H1 (cell line): ENCODE results near the gene TFCP2. TPM values are rescaled to one million over a fixed set of nuclear protein-coding genes. Genes with fewer than 3 reads are reported as not detected.

Experiments used
- CTCF ChIA-PET: fragments of 300-600 bp; sonication (Branson Sonifier 250); formaldehyde crosslinking; loops from one replicate; lab custom pipeline; 2021; ENCODE audit not compliant: partially characterized antibody; lab: Charles Lee
- POLR2A ChIA-PET: fragments of 300-600 bp; sonication (Branson Sonifier 250); formaldehyde crosslinking; loops from one replicate; lab custom pipeline; 2021; ENCODE audit warnings: inconsistent platforms; ENCODE audit not compliant: partially characterized antibody; lab: Charles Lee
- DNase-seq, 2 experiments: peaks; one replicate each; pipeline versions ENCODE4 v3.0.0 to v3.0.0-alpha.2; 2010 to 2022; ENCODE audit warnings: low spot score in 2 of 2, low read depth in 1 of 2, mixed read lengths in 1 of 2
- FAIRE-seq: peaks from 2 replicates; lab custom pipeline; 2011; peaks lifted over from hg19 to GRCh38; lab: Jason Lieb, UNC
- H2AFZ ChIP-seq: 2 replicates; pipeline ENCODE4 v1.8.1; 2012; ENCODE audit warnings: low read length, inconsistent platforms
- H2AK5ac ChIP-seq: 2 replicates; pipeline ENCODE4 v1.6.1; 2013; ENCODE audit warnings: low read depth, low read length
- H2BK120ac ChIP-seq: replicated peaks from 2 replicates; pipeline ENCODE3; 2013; ENCODE audit warnings: low read depth, low read length, inconsistent platforms
- H2BK12ac ChIP-seq: 2 replicates; pipeline ENCODE4 v1.6.1; 2013; ENCODE audit warnings: low read depth, low read length
- H2BK15ac ChIP-seq: 2 replicates; pipeline ENCODE4 v1.6.1; 2013; ENCODE audit warnings: low read length
- H2BK20ac ChIP-seq: 2 replicates; pipeline ENCODE4 v1.6.1; 2013; ENCODE audit warnings: low read length
- H2BK5ac ChIP-seq: 2 replicates; pipeline ENCODE4 v1.6.1; 2013; ENCODE audit warnings: low read depth, low read length
- H3K14ac ChIP-seq: 2 replicates; pipeline ENCODE4 v1.6.1; 2013; ENCODE audit warnings: inconsistent platforms; ENCODE audit not compliant: insufficient read length
- H3K18ac ChIP-seq: 2 replicates; pipeline ENCODE4 v1.6.1; 2013; ENCODE audit warnings: low read length; ENCODE audit errors: extremely low read depth
- H3K23ac ChIP-seq: 2 replicates; pipeline ENCODE4 v1.6.1; 2013; ENCODE audit warnings: inconsistent platforms; ENCODE audit not compliant: insufficient read length
- H3K23me2 ChIP-seq: 2 replicates; pipeline ENCODE4 v1.6.1; 2013; ENCODE audit warnings: low read depth, low read length
- H3K27ac ChIP-seq: 2 replicates; pipeline ENCODE4 v1.6.1; 2011; ENCODE audit warnings: low read depth, low read length, inconsistent platforms
- H3K27me3 ChIP-seq, 4 experiments: replicated peaks in 1 of 4; 1 replicate in 1 of 4; 2 replicates in 3 of 4; pipeline versions ENCODE4 v1.6.1 to v1.8.1; 2011 to 2013; ENCODE audit warnings: low read length in 3 of 4, mild to moderate bottlenecking in 3 of 4, inconsistent platforms in 2 of 4, mixed read lengths in 2 of 4, moderate library complexity in 1 of 4; ENCODE audit not compliant: control insufficient read depth in 3 of 4, insufficient read depth in 3 of 4; ENCODE audit errors: extremely low read depth in 1 of 4
- H3K36me3 ChIP-seq, 4 experiments: 2 replicates each; pipeline versions ENCODE4 v1.6.1 to v1.8.1; 2011 to 2013; ENCODE audit warnings: mild to moderate bottlenecking in 4 of 4, low read length in 3 of 4, moderate library complexity in 2 of 4, control low read depth in 1 of 4, inconsistent platforms in 1 of 4; ENCODE audit not compliant: insufficient read depth in 4 of 4, control insufficient read depth in 2 of 4
- H3K4ac ChIP-seq: replicated peaks from 2 replicates; pipeline ENCODE3; 2013; ENCODE audit warnings: low read length, low read depth, mixed read lengths, inconsistent platforms; ENCODE audit not compliant: insufficient read length
- H3K4me1 ChIP-seq, 4 experiments: replicated peaks in 1 of 4; 1 replicate in 1 of 4; 2 replicates in 3 of 4; pipeline versions ENCODE4 v1.6.1 to v1.8.1; 2011 to 2013; ENCODE audit warnings: low read length in 3 of 4, inconsistent platforms in 2 of 4, mixed read lengths in 1 of 4; ENCODE audit not compliant: insufficient read depth in 4 of 4, control insufficient read depth in 3 of 4
- H3K4me2 ChIP-seq, 2 experiments: 2 replicates each; pipeline versions ENCODE4 v1.6.1 to v1.8.1; 2011 to 2013; ENCODE audit warnings: low read depth in 2 of 2, low read length in 2 of 2, control low read depth in 1 of 2, inconsistent platforms in 1 of 2, mild to moderate bottlenecking in 1 of 2; ENCODE audit not compliant: insufficient read depth in 1 of 2
- H3K4me3 ChIP-seq, 4 experiments: fragments of 200-600, 300-600 bp in 1 of 4; sonication (generic), shearing (Covaris generic), sonication (Bioruptor Twin) in 1 of 4; 2 replicates each; pipeline versions ENCODE4 v1.5.1 to v1.8.1; 2011 to 2016; ENCODE audit warnings: low read length in 4 of 4, low read depth in 3 of 4, control low read depth in 2 of 4, inconsistent platforms in 2 of 4, mild to moderate bottlenecking in 2 of 4, mixed read lengths in 1 of 4, moderate library complexity in 1 of 4; ENCODE audit not compliant: insufficient read depth in 2 of 4; ENCODE audit errors: extremely low read depth in 1 of 4
- H3K56ac ChIP-seq: replicated peaks from 2 replicates; pipeline ENCODE3; 2013; ENCODE audit warnings: low read depth, mild to moderate bottlenecking, mixed read lengths, low read length, inconsistent platforms; ENCODE audit not compliant: insufficient read length
- H3K79me1 ChIP-seq: 2 replicates; pipeline ENCODE4 v1.6.1; 2013; ENCODE audit warnings: low read depth, low read length, control low read depth
- H3K79me2 ChIP-seq, 2 experiments: 2 replicates each; pipeline versions ENCODE4 v1.6.1 to v1.8.1; 2012 to 2013; ENCODE audit warnings: low read length in 2 of 2, mild to moderate bottlenecking in 2 of 2, inconsistent platforms in 1 of 2; ENCODE audit not compliant: insufficient read depth in 2 of 2, control insufficient read depth in 1 of 2
- H3K9ac ChIP-seq, 4 experiments: replicated peaks in 1 of 4; 1 replicate in 1 of 4; 2 replicates in 3 of 4; pipeline versions ENCODE4 v1.6.1 to v1.8.1; 2011 to 2013; ENCODE audit warnings: low read depth in 3 of 4, low read length in 3 of 4, control low read depth in 2 of 4, mild to moderate bottlenecking in 2 of 4, moderate library complexity in 2 of 4, inconsistent platforms in 1 of 4; ENCODE audit errors: extremely low read depth in 1 of 4
- H3K9me3 ChIP-seq, 2 experiments: 2 replicates each; pipeline versions ENCODE4 v1.6.1 to v1.8.1; 2012 to 2013; ENCODE audit warnings: mild to moderate bottlenecking in 2 of 2, moderate library complexity in 2 of 2, control low read depth in 1 of 2, inconsistent platforms in 1 of 2, low read depth in 1 of 2, low read length in 1 of 2, mixed read lengths in 1 of 2; ENCODE audit not compliant: insufficient read depth in 2 of 2
- H4K20me1 ChIP-seq, 2 experiments: replicated peaks in 1 of 2; 2 replicates each; pipeline versions ENCODE3 to v1.8.1; 2011 to 2013; ENCODE audit warnings: inconsistent platforms in 2 of 2, low read length in 2 of 2, mild to moderate bottlenecking in 1 of 2; ENCODE audit not compliant: insufficient read depth in 2 of 2, control insufficient read depth in 1 of 2
- H4K5ac ChIP-seq: 2 replicates; pipeline ENCODE4 v1.6.1; 2013; ENCODE audit warnings: low read length, low read depth, mixed read lengths, inconsistent platforms; ENCODE audit not compliant: insufficient read length
- H4K8ac ChIP-seq: 2 replicates; pipeline ENCODE4 v1.8.0; 2013; ENCODE audit warnings: mild to moderate bottlenecking, moderate library complexity, low read length, inconsistent platforms; ENCODE audit not compliant: insufficient read depth; ENCODE audit errors: extremely low read depth
- H4K91ac ChIP-seq: replicated peaks from 2 replicates; pipeline ENCODE3; 2013; ENCODE audit warnings: low read length, mixed read lengths, inconsistent platforms; ENCODE audit not compliant: insufficient read length
- CEBPB ChIP-seq: IDR thresholded peaks from 2 replicates; pipeline ENCODE4 v1.6.1; 2012; ENCODE audit warnings: low read depth, low read length
- EZH2 ChIP-seq: fragments of 200-600 bp; sonication (generic); IDR thresholded peaks from 2 replicates; pipeline ENCODE4 v1.7.1; 2012; ENCODE audit warnings: low read depth, mild to moderate bottlenecking, moderate library complexity, low read length, inconsistent platforms; ENCODE audit not compliant: severe bottlenecking
- HDAC2 ChIP-seq, 2 experiments: fragments of 300-600 bp in 1 of 2; sonication (generic) in 1 of 2; IDR thresholded peaks; 2 replicates each; pipeline ENCODE4 v1.6.1; 2011 to 2012; ENCODE audit warnings: low read depth in 2 of 2, low read length in 2 of 2, mild to moderate bottlenecking in 2 of 2, moderate library complexity in 2 of 2, borderline replicate concordance in 1 of 2, inconsistent platforms in 1 of 2
- HDAC6 ChIP-seq: IDR thresholded peaks from one replicate; pipeline ENCODE4 v1.7.1; 2012; ENCODE audit warnings: low read depth, mild to moderate bottlenecking, inconsistent platforms, low read length, moderate library complexity
- KDM1A ChIP-seq: fragments of 200-600, 300-600 bp; sonication (generic); IDR thresholded peaks from 2 replicates; pipeline ENCODE4 v1.7.1; 2016; ENCODE audit warnings: mild to moderate bottlenecking, low read length, borderline replicate concordance
- KDM5A ChIP-seq: fragments of 200-600 bp; IDR thresholded peaks from 2 replicates; pipeline ENCODE4 v1.7.1; 2012; ENCODE audit warnings: mild to moderate bottlenecking, low read length, inconsistent platforms, mixed read lengths
- TCF12 ChIP-seq: IDR thresholded peaks from 2 replicates; pipeline ENCODE4 v1.6.1; 2011; ENCODE audit warnings: low read depth, mild to moderate bottlenecking, low read length
- ZNF274 ChIP-seq: IDR thresholded peaks from 2 replicates; pipeline ENCODE4 v1.7.0; 2012; ENCODE audit warnings: low read length, borderline replicate concordance; ENCODE audit errors: extremely low read depth
- whole genome bisulfite sequencing, 2 experiments: shearing (Covaris generic) in 1 of 2; methylation state at CpG; one replicate each; pipeline versions ENCODE4 v1.1.6 to v1.1.7; 2013 to 2015; ENCODE audit warnings: low lambda C conversion rate in 2 of 2, mixed read lengths in 2 of 2, inconsistent platforms in 1 of 2, low coverage in 1 of 2, missing lambda C conversion rate in 1 of 2; ENCODE audit not compliant: insufficient replicate concordance in 2 of 2, insufficient coverage in 1 of 2, insufficient read length in 1 of 2; ENCODE audit errors: extremely low coverage in 1 of 2, missing lambda C conversion rate in 1 of 2; 5-methylcytosine and 5-hydroxymethylcytosine counted together
- polyA plus RNA-seq, 7 experiments: library from polyadenylated mRNA; depleted of rRNA in 3 of 7; stranded (reverse) in 5 of 7; unstranded in 2 of 7; fragments of >200 nt in 5 of 7; fragments of 200-250 nt in 2 of 7; gene quantifications; 1 replicate in 5 of 7; 2 replicates in 1 of 7; 4 replicates in 1 of 7; pipeline versions ENCODE4 v1.2.1 to v1.2.3, GENCODE V29; 2011 to 2013; ENCODE audit warnings: missing spikeins in 2 of 7, mixed read lengths in 2 of 7
- total RNA-seq: library from RNA; stranded (reverse); fragmentation: NEBNext Ultra II Directional; extraction: Animal tissue kit (Norgen Biotek cat#: 25700); gene quantifications from 2 replicates; pipeline ENCODE4 v1.2.1, GENCODE V29; 2021

TFCP2 gene
- total and polyA plus RNA-seq, 2 of the 8 experiments (the other 6 are each of a cell fraction or from before 2014, with no cell fraction given) = 19.8 to 49.2 TPM

DNA sequence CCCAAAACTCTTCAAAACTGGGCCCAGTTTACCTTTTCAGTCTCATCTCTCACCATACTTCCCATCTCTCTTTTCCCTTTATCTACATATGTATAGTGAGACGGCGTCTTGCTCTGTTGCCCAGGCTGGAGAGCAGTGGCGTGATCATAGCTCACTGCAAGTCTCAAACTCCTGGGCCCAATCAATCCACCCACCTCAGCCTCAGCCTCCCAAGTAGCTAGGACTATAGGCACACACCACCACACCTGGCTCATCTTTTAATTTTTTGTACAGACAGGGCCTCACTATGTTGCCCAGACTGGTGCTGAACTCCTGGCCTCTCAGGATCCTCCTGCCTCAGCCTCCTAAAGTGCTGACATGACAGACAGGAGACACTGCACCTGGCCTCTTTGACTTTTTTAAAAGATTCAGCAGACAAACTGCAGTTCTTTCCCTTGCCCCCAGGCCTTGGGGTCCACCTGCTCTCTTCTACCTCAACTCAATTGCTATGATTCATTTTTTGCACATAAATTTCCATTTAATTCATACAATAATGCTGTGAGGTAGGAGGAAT lies 33.6 kb downstream of the TFCP2 start:
- H3K18ac ChIP-seq = no peak overlapping the region
- no peak overlapping the region for H3K27ac ChIP-seq
- H3K4me1 ChIP-seq = no peaks in the 10 kb centered on the region
- H2BK12ac ChIP-seq = no peak overlapping the region
- POLR2A ChIA-PET = no interaction called here
- no peak overlapping the region for H3K4ac ChIP-seq
- no peak overlapping the region for H4K5ac ChIP-seq
- H3K4me2 ChIP-seq = no peak overlapping the region
- peaks cover 0 to 38% of the 10 kb centered on the region in 2 experiments; a peak in 2 of 4 replicates for H3K79me2 ChIP-seq
- H3K56ac ChIP-seq = no peak overlapping the region
- H3K4me3 ChIP-seq = no peak overlapping the region
- H2BK20ac ChIP-seq = no peak overlapping the region
- no peak overlapping the region for H3K14ac ChIP-seq
- no peak overlapping the region for H2AFZ ChIP-seq
- no peak overlapping the region for H2BK5ac ChIP-seq
- no peaks in the 10 kb centered on the region for H4K20me1 ChIP-seq
- 77% methylated on average over 3 of the region's 3 CpGs; no CpG with 5 or more reads in 1 of the 2 experiments for WGBS, 2 experiments
- H3K23me2 ChIP-seq = no peaks in the 10 kb centered on the region; the same call in 1 of the 2 replicates
- no peak for DNase-seq
- TF ChIP-seq CEBPB (no peak), EZH2 (no peak), KDM1A (no peak), KDM5A (no peak), TCF12 (no peak), HDAC2 (IDR thresholded peaks at IDR 0.05; ENCODE audit: borderline replicate concordance in 1 of 2, low read depth in 2 of 2, low read length in 2 of 2) (no peak), HDAC6 (no peak), ZNF274 (no peak)
- TF ChIP-seq, all 59 proteins: peak for 0
- peaks cover 0 to 9% (median 0%) of the 10 kb centered on the region in 4 experiments; a peak in 1 of 8 replicates for H3K36me3 ChIP-seq
- H2BK15ac ChIP-seq = no peak overlapping the region
- no peak for FAIRE-seq
- H3K79me1 ChIP-seq = peaks cover 3% of the 10 kb centered on the region; the same call in 1 of the 2 replicates
- no peaks in the 10 kb centered on the region for H3K9me3 ChIP-seq
- CTCF ChIA-PET = interaction anchor here (1.1 kb wide), 1 partner anchor 71 kb away, joined by 4 read pairs; no protein-coding TSS in a partner anchor
- H4K91ac ChIP-seq = no peak overlapping the region
- H2BK120ac ChIP-seq = no peak overlapping the region
- H2AK5ac ChIP-seq = no peak overlapping the region
- H4K8ac ChIP-seq = no peak overlapping the region
- H3K27me3 ChIP-seq = no peaks in the 10 kb centered on the region
- no peak overlapping the region for H3K23ac ChIP-seq
- no peak overlapping the region for H3K9ac ChIP-seq
